HepG2 (cell line): Measurements from ENCODE around the gene MRPL38. TPM values are rescaled to one million over a fixed set of nuclear protein-coding genes. Genes with fewer than 3 reads are reported as not detected.

Experiments used
- ATF7-NPFF ChIP-seq: sonication (generic); formaldehyde crosslinking; IDR thresholded peaks from 2 replicates; pipeline ENCODE4 v1.8.1; 2023; ENCODE audit warnings: mild to moderate bottlenecking, low read depth, missing genetic modification reagents, moderate library complexity
- CTCF ChIP-seq: sonication (generic); formaldehyde crosslinking; IDR thresholded peaks from 2 replicates; pipeline ENCODE4 v1.5.0; 2020; ENCODE audit warnings: mild to moderate bottlenecking, missing genetic modification reagents, moderate library complexity
- HOXA5 ChIP-seq: sonication (generic); formaldehyde crosslinking; IDR thresholded peaks from 2 replicates; pipeline ENCODE4 v1.4.0; 2020; ENCODE audit warnings: missing genetic modification reagents
- KDM5A ChIP-seq: fragments of 200-600 bp; sonication (generic); IDR thresholded peaks from 2 replicates; pipeline ENCODE4 v1.7.0; 2018; ENCODE audit warnings: antibody characterized with exemption, mild to moderate bottlenecking, low read length, borderline replicate concordance
- LCORL ChIP-seq, 2 experiments: fragments of 450-650 bp in 1 of 2; sonication (generic) in 1 of 2; formaldehyde crosslinking in 1 of 2; IDR thresholded peaks; 2 replicates each; pipeline versions ENCODE4 v1.5.0 to v1.6.1; 2017 to 2020; ENCODE audit warnings: antibody characterized with exemption in 1 of 2, missing genetic modification reagents in 1 of 2
- MAX ChIP-seq: IDR thresholded peaks from 2 replicates; pipeline ENCODE4 v1.6.1; 2012; ENCODE audit warnings: inconsistent platforms
- NONO ChIP-seq, 2 experiments: fragments of 450-650 bp in 1 of 2; sonication (generic) in 1 of 2; formaldehyde crosslinking in 1 of 2; IDR thresholded peaks in 1 of 2; conservative IDR thresholded peaks in 1 of 2; 2 replicates each; pipeline versions ENCODE4 v1.6.1 to v1.8.0; 2017 to 2022; ENCODE audit warnings: mild to moderate bottlenecking in 1 of 2, missing genetic modification reagents in 1 of 2, moderate library complexity in 1 of 2
- SAFB2 ChIP-seq: sonication (generic); formaldehyde crosslinking; IDR thresholded peaks from 2 replicates; pipeline ENCODE4 v1.5.1; 2020; ENCODE audit warnings: missing genetic modification reagents, low read depth, mild to moderate bottlenecking, borderline replicate concordance
- TBL1XR1 ChIP-seq: fragments of 150-350 bp; IDR thresholded peaks from 2 replicates; pipeline ENCODE4 v1.6.1; 2014; ENCODE audit warnings: borderline replicate concordance, low read length; ENCODE audit not compliant: partially characterized antibody
- TRIM22 ChIP-seq: fragments of 450-650 bp; IDR thresholded peaks from 2 replicates; pipeline ENCODE4 v1.6.1; 2017
- USF2 ChIP-seq, 2 experiments: sonication (generic) in 1 of 2; formaldehyde crosslinking in 1 of 2; IDR thresholded peaks; 2 replicates each; pipeline versions ENCODE4 v1.5.1 to v1.6.1; 2011 to 2020; ENCODE audit warnings: borderline replicate concordance in 1 of 2, low read depth in 1 of 2, low read length in 1 of 2, mild to moderate bottlenecking in 1 of 2, missing genetic modification reagents in 1 of 2, moderate library complexity in 1 of 2
- XRCC5 ChIP-seq: fragments of 200-400 bp; formaldehyde crosslinking; optimal IDR thresholded peaks from 2 replicates; pipeline ENCODE3; 2017; ENCODE audit warnings: mild to moderate bottlenecking, low read length
- ZFP41 ChIP-seq: sonication (generic); formaldehyde crosslinking; IDR thresholded peaks from 2 replicates; pipeline ENCODE4 v1.4.0; 2020; ENCODE audit warnings: mild to moderate bottlenecking, missing genetic modification reagents, borderline replicate concordance
- ZFX ChIP-seq: sonication (generic); formaldehyde crosslinking; IDR thresholded peaks from 2 replicates; pipeline ENCODE4 v1.4.0; 2020; ENCODE audit warnings: mild to moderate bottlenecking, low read depth, missing genetic modification reagents, moderate library complexity
- ZNF282 ChIP-seq: fragments of 450-650 bp; IDR thresholded peaks from 2 replicates; pipeline ENCODE4 v1.6.1; 2018; ENCODE audit not compliant: partially characterized antibody
- ZNF7 ChIP-seq: IDR thresholded peaks from 2 replicates; pipeline ENCODE4 v1.6.1; 2016; ENCODE audit warnings: missing biosample characterization, missing genetic modification reagents
- ZNF766 ChIP-seq: sonication (generic); formaldehyde crosslinking; IDR thresholded peaks from 2 replicates; pipeline ENCODE4 v1.5.0; 2020; ENCODE audit warnings: missing genetic modification reagents, borderline replicate concordance
- polyA plus RNA-seq, 8 experiments: library from polyadenylated mRNA; depleted of rRNA in 3 of 8; stranded (reverse) in 7 of 8; unstranded in 1 of 8; fragments of >200 nt; fragmentation: Illumina TruSeq in 4 of 8; extraction: Trizol in 4 of 8; gene quantifications; 2 replicates each; pipeline versions ENCODE4 v1.2.1 to v1.2.3, GENCODE V29; 2011 to 2016; ENCODE audit warnings: low read depth in 4 of 8, missing spikeins in 1 of 8, mixed read lengths in 1 of 8; ENCODE audit not compliant: insufficient read depth in 1 of 8
- total RNA-seq, 5 experiments: library from RNA; depleted of rRNA; stranded (reverse); fragments of >200 nt; fragmentation: Illumina TruSeq; extraction: Trizol; gene quantifications; 2 replicates each; pipeline ENCODE4 v1.2.3, GENCODE V29; 2016; ENCODE audit warnings: low read depth in 1 of 5

The MRPL38 gene
- total and polyA plus RNA-seq, 2 of the 13 experiments (the other 11 are each of a cell fraction or from before 2014, with no cell fraction given) = 83.7 to 125 TPM

GRCh38 chr17:75922963-75923874 lies 18.5 kb upstream of the MRPL38 start (continued):
- TF ChIP-seq USF2 (IDR thresholded peaks at IDR 0.05; ENCODE audit: low read depth, low read length) = no peak
- TF ChIP-seq USF2 (CRISPR knock-in tag; IDR thresholded peaks at IDR 0.05; ENCODE audit: borderline replicate concordance) = no peak
- no peak for TF ChIP-seq ZFP41
- no peak for TF ChIP-seq TBL1XR1
- TF ChIP-seq SAFB2 (CRISPR knock-in tag) = no peak; the same call in 1 of the 2 replicates
- no peak for TF ChIP-seq TRIM22
- no peak for TF ChIP-seq NONO (IDR thresholded peaks at IDR 0.05)
- no peak for TF ChIP-seq NONO (CRISPR knock-in tag; conservative IDR thresholded peaks at IDR 0.05)
- TF ChIP-seq LCORL (IDR thresholded peaks at IDR 0.05) = no peak
- TF ChIP-seq LCORL (CRISPR knock-in tag; IDR thresholded peaks at IDR 0.05) = 0 out of 2 replicates have a peak, but pooled peaks have one; percentile 35
- TF ChIP-seq ZNF282 = no peak
- TF ChIP-seq CTCF (CRISPR knock-in tag) = no peak
- TF ChIP-seq ZNF766 = no peak
- peak; percentile 88 for TF ChIP-seq MAX
- peak; percentile 71 for TF ChIP-seq ZFX (CRISPR knock-in tag)
- TF ChIP-seq KDM5A = no peak
- peak; percentile 32; the same call in 1 of the 2 replicates for TF ChIP-seq HOXA5
- peak; percentile 3 for TF ChIP-seq XRCC5
- TF ChIP-seq ATF7-NPFF = no peak; the same call in 1 of the 2 replicates
- no peak for TF ChIP-seq ZNF7 (CRISPR knock-in tag)
